IMR-90 (cell line): Measurements from ENCODE around the gene ESPL1. TPM values are rescaled to one million over a fixed set of nuclear protein-coding genes. Genes with fewer than 3 reads are reported as not detected.

Source experiments
- ATAC-seq: fragments of 200-7000 bp; cut with Tn5 transposase; 2 replicates; pipeline ENCODE4 v1.9.1; 2020; ENCODE audit warnings: low read depth, mild to moderate bottlenecking, moderate library complexity
- BruUV-seq: library from RNA; stranded (reverse); fragments of 400-500 nt; replicated peaks from 2 replicates; lab custom pipeline; 2021; lab: Mats Ljungman, UMichigan
- CTCF ChIA-PET: fragments of 300-600 bp; formaldehyde crosslinking; extraction: SDS; loops from one replicate; lab custom pipeline; 2021; ENCODE audit warnings: antibody characterized with exemption; lab: Yijun Ruan, JAX
- POLR2A ChIA-PET: fragments of 300-600 bp; sonication (Branson Sonifier 250); formaldehyde crosslinking; loops from one replicate; lab custom pipeline; 2022; ENCODE audit warnings: antibody characterized with exemption; ENCODE audit not compliant: unreplicated experiment; lab: Charles Lee
- DNase-seq: peaks from one replicate; pipeline ENCODE4 v3.0.0; 2013
- H2AFZ ChIP-seq: replicated peaks from 2 replicates; pipeline ENCODE3; 2013; ENCODE audit warnings: low read length, mild to moderate bottlenecking; ENCODE audit not compliant: poor library complexity
- H2AK5ac ChIP-seq: 2 replicates; pipeline ENCODE4 v1.6.1; 2013; ENCODE audit warnings: low read depth, low read length, inconsistent platforms
- H2AK9ac ChIP-seq: replicated peaks from 2 replicates; pipeline ENCODE3; 2013; ENCODE audit warnings: mild to moderate bottlenecking, low read depth, low read length, moderate library complexity; ENCODE audit not compliant: poor library complexity
- H2BK120ac ChIP-seq: 2 replicates; pipeline ENCODE4 v1.6.1; 2013; ENCODE audit warnings: low read depth, low read length, inconsistent platforms
- H2BK15ac ChIP-seq: 3 replicates; pipeline ENCODE4 v1.6.1; 2013; ENCODE audit warnings: low read depth, low read length, inconsistent platforms
- H2BK20ac ChIP-seq: 2 replicates; pipeline ENCODE4 v1.6.1; 2013; ENCODE audit warnings: low read depth, mild to moderate bottlenecking, inconsistent platforms, low read length, moderate library complexity
- H2BK5ac ChIP-seq: 2 replicates; pipeline ENCODE4 v1.6.1; 2013; ENCODE audit warnings: mild to moderate bottlenecking, low read depth, low read length, inconsistent platforms; ENCODE audit not compliant: poor library complexity, severe bottlenecking
- H3K14ac ChIP-seq: replicated peaks from 2 replicates; pipeline ENCODE4 v1.6.1; 2013; ENCODE audit warnings: low read depth, low read length, inconsistent platforms
- H3K18ac ChIP-seq: 2 replicates; pipeline ENCODE4 v1.6.1; 2013; ENCODE audit warnings: low read depth, low read length, control low read depth
- H3K23ac ChIP-seq: 2 replicates; pipeline ENCODE4 v1.6.1; 2013; ENCODE audit warnings: low read depth, low read length, inconsistent platforms
- H3K27ac ChIP-seq: 2 replicates; pipeline ENCODE4 v1.5.1; 2013; ENCODE audit warnings: mild to moderate bottlenecking, control low read depth, low read length; ENCODE audit not compliant: insufficient read depth
- H3K27me3 ChIP-seq: 2 replicates; pipeline ENCODE4 v1.6.1; 2013; ENCODE audit warnings: low read length; ENCODE audit not compliant: control insufficient read depth, insufficient read depth
- H3K36me3 ChIP-seq: 2 replicates; pipeline ENCODE4 v1.6.1; 2013; ENCODE audit warnings: low read length, mixed read lengths; ENCODE audit not compliant: control insufficient read depth, insufficient read depth
- H3K4ac ChIP-seq: 2 replicates; pipeline ENCODE4 v1.6.1; 2013; ENCODE audit warnings: low read depth, low read length, inconsistent platforms
- H3K4me1 ChIP-seq: 2 replicates; pipeline ENCODE4 v1.6.1; 2013; ENCODE audit warnings: low read length, mixed read lengths; ENCODE audit not compliant: control insufficient read depth, insufficient read depth
- H3K4me2 ChIP-seq: 2 replicates; pipeline ENCODE4 v1.6.1; 2013; ENCODE audit warnings: low read depth, mild to moderate bottlenecking, control low read depth, low read length, moderate library complexity
- H3K4me3 ChIP-seq: 2 replicates; pipeline ENCODE4 v1.5.1; 2013; ENCODE audit warnings: low read depth, mild to moderate bottlenecking, control low read depth, low read length, moderate library complexity; ENCODE audit not compliant: insufficient read depth
- H3K56ac ChIP-seq: 2 replicates; pipeline ENCODE4 v1.6.1; 2013; ENCODE audit warnings: low read length, inconsistent platforms; ENCODE audit not compliant: insufficient read depth; ENCODE audit errors: extremely low read depth
- H3K79me1 ChIP-seq, 2 experiments: 2 replicates each; pipeline ENCODE4 v1.6.1; 2013; ENCODE audit warnings: low read length in 2 of 2, inconsistent platforms in 1 of 2, low read depth in 1 of 2
- H3K9ac ChIP-seq: 2 replicates; pipeline ENCODE4 v1.6.1; 2013; ENCODE audit warnings: low read depth, low read length, control low read depth
- H3K9me1 ChIP-seq: 2 replicates; pipeline ENCODE4 v1.6.1; 2013; ENCODE audit warnings: low read length, inconsistent platforms; ENCODE audit not compliant: insufficient read depth
- H3K9me3 ChIP-seq: 2 replicates; pipeline ENCODE4 v1.6.1; 2013; ENCODE audit warnings: low read length; ENCODE audit not compliant: control insufficient read depth, insufficient read depth
- H4K20me1 ChIP-seq: 2 replicates; pipeline ENCODE4 v1.6.1; 2013; ENCODE audit warnings: low read length, inconsistent platforms; ENCODE audit not compliant: insufficient read depth
- H4K5ac ChIP-seq: 2 replicates; pipeline ENCODE4 v1.6.1; 2013; ENCODE audit warnings: mild to moderate bottlenecking, low read depth, low read length, control low read depth
- H4K8ac ChIP-seq, 2 experiments: 2 replicates each; pipeline ENCODE4 v1.6.1; 2013; ENCODE audit warnings: low read depth in 2 of 2, low read length in 2 of 2, control low read depth in 1 of 2, inconsistent platforms in 1 of 2
- H4K91ac ChIP-seq: 2 replicates; pipeline ENCODE4 v1.6.1; 2013; ENCODE audit warnings: low read depth, low read length, inconsistent platforms; ENCODE audit not compliant: insufficient read depth
- BHLHE40 ChIP-seq: fragments of 150-350 bp; IDR thresholded peaks from 2 replicates; pipeline ENCODE4 v1.6.1; 2016; ENCODE audit warnings: mild to moderate bottlenecking, low read depth, low read length
- CEBPB ChIP-seq: IDR thresholded peaks from 2 replicates; pipeline ENCODE4 v1.6.1; 2012; ENCODE audit warnings: low read depth, low read length, improper control_type of control experiment
- CHD1 ChIP-seq: IDR thresholded peaks from 2 replicates; pipeline ENCODE4 v1.6.1; 2012; ENCODE audit warnings: low read depth, low read length, improper control_type of control experiment
- FOS ChIP-seq: fragments of 150-350 bp; IDR thresholded peaks from 2 replicates; pipeline ENCODE4 v1.6.1; 2016; ENCODE audit warnings: low read depth, low read length
- MAFK ChIP-seq: IDR thresholded peaks from 2 replicates; pipeline ENCODE4 v1.6.1; 2012; ENCODE audit warnings: low read depth, low read length, improper control_type of control experiment
- MAZ ChIP-seq: IDR thresholded peaks from 2 replicates; pipeline ENCODE4 v1.6.1; 2012; ENCODE audit warnings: low read depth, mild to moderate bottlenecking, low read length, improper control_type of control experiment, moderate library complexity, borderline replicate concordance
- MXI1 ChIP-seq: IDR thresholded peaks from 2 replicates; pipeline ENCODE4 v1.6.1; 2012; ENCODE audit warnings: low read depth, mild to moderate bottlenecking, low read length, moderate library complexity, borderline replicate concordance
- NFE2L2 ChIP-seq: fragments of 150-350 bp; IDR thresholded peaks from 2 replicates; pipeline ENCODE4 v1.6.1; 2016; ENCODE audit warnings: low read depth, mild to moderate bottlenecking, low read length
- POLR2A ChIP-seq: IDR thresholded peaks from 2 replicates; pipeline ENCODE4 v1.6.1; 2012; ENCODE audit warnings: mild to moderate bottlenecking, low read depth, low read length
- RAD21 ChIP-seq: IDR thresholded peaks from 2 replicates; pipeline ENCODE4 v1.6.1; 2012; ENCODE audit warnings: low read length, improper control_type of control experiment
- RCOR1 ChIP-seq: IDR thresholded peaks from 2 replicates; pipeline ENCODE4 v1.6.1; 2012; ENCODE audit warnings: mild to moderate bottlenecking, low read length, improper control_type of control experiment; ENCODE audit not compliant: insufficient replicate concordance
- RFX5 ChIP-seq: IDR thresholded peaks from 2 replicates; pipeline ENCODE4 v1.8.0; 2012; ENCODE audit warnings: low read depth, mild to moderate bottlenecking, low read length, moderate library complexity
- SMC3 ChIP-seq: fragments of 150-350 bp; IDR thresholded peaks from 2 replicates; pipeline ENCODE4 v1.6.1; 2016; ENCODE audit warnings: low read depth, mild to moderate bottlenecking, antibody characterized with exemption, low read length, moderate library complexity
- WGBS, 2 experiments: methylation state at CpG; one replicate each; pipeline versions ENCODE4 v1.1.5 to v1.1.7; 2013; ENCODE audit warnings: missing lambda C conversion rate in 2 of 2; ENCODE audit not compliant: insufficient read length in 1 of 2; ENCODE audit errors: extremely low coverage in 2 of 2; 5-methylcytosine and 5-hydroxymethylcytosine counted together
- dilution Hi-C: fragments of 300-500 bp; cut with HindIII; formaldehyde crosslinking; loops from one replicate; pipeline ENCODE4 v1.14.3; 2018; ENCODE audit warnings: low sequenced_read_pairs; ENCODE audit not compliant: unreplicated experiment
- in situ Hi-C: fragments of 300-500 bp; cut with MboI; formaldehyde crosslinking; loops from 3 replicates; pipeline ENCODE4 v1.14.3; 2019; ENCODE audit warnings: low sequenced_read_pairs, inconsistent platforms, mixed read lengths
- intact Hi-C: fragments of 100-400 bp; cut with micrococcal nuclease; formaldehyde crosslinking; loops from 2 replicates; pipeline ENCODE4 v1.10.0; 2022
- polyA plus RNA-seq, 3 experiments: library from polyadenylated mRNA; depleted of rRNA; stranded (reverse); fragments of >200 nt; gene quantifications; 2 replicates each; pipeline ENCODE4 v1.2.3, GENCODE V29; 2012; ENCODE audit warnings: low replicate concordance in 1 of 3
- total RNA-seq: library from RNA; depleted of rRNA; stranded (reverse); fragments of >200 nt; gene quantifications from 2 replicates; pipeline ENCODE4 v1.2.3, GENCODE V29; 2012
- TF ChIP-seq, protein P1 (sequence below): fragments of 150-350 bp; IDR thresholded peaks from 2 replicates; pipeline ENCODE4 v1.6.1; 2017; ENCODE audit warnings: mild to moderate bottlenecking, antibody characterized with exemption, low read length, low read depth
- TF ChIP-seq, protein P2 (sequence below): fragments of 150-350 bp; IDR thresholded peaks from 2 replicates; pipeline ENCODE4 v1.6.1; 2016; ENCODE audit warnings: low read depth, mild to moderate bottlenecking, low read length, moderate library complexity, borderline replicate concordance
- TF ChIP-seq, protein P3 (sequence below): conservative IDR thresholded peaks from 2 replicates; pipeline ENCODE4 v1.5.1; 2012; ENCODE audit warnings: mild to moderate bottlenecking, low read depth, low read length, improper control_type of control experiment

Gene ESPL1
- total and polyA plus RNA-seq, 2 of the 4 experiments (the other 2 are of a cell fraction) = 6.5 to 9.2 TPM

DNA sequence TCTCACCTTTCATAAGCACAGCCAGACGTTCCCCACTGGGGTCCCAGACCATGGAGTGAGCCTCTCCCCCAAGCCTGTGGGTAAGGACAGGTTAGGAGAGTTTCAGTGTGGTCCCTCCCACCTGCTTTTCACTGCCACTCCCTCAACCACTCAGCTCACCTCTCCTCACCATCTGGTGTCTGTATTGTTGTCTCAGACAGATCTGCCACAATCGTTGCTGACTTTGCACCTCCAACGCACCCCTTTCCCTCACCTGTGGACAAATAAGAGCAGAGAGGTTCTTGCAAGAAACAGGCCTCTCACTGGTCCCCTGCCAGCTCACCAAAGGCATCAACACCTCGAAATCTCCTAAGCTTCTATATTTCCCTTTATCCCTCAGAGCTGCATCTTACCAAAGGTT, 40.2 kb downstream of the ESPL1 start:
- no TSS peak for BruUV-seq
- H4K91ac ChIP-seq = no peak overlapping the region

More for the DNA sequence above, 40.2 kb downstream of the ESPL1 start:
- no peak overlapping the region for H3K23ac ChIP-seq
- no peak overlapping the region for H2AK9ac ChIP-seq
- no peak overlapping the region for H3K4me3 ChIP-seq
- no peaks in the 10 kb centered on the region; the same call in 1 of the 2 replicates for H4K20me1 ChIP-seq
- H3K4me1 ChIP-seq = no peaks in the 10 kb centered on the region
- no peak overlapping the region for H3K14ac ChIP-seq
- intact Hi-C loops (loop anchor here (1.0 kb wide), 1 partner anchor 12 kb away; no protein-coding TSS in a partner anchor), dilution Hi-C loops (no loop called here), in situ Hi-C loops (no loop called here)
- no peak for ATAC-seq
- peaks cover 0 to 19% of the 10 kb centered on the region in 2 experiments; a peak in 2 of 4 replicates for H3K79me1 ChIP-seq
- no peak overlapping the region for H3K27ac ChIP-seq
- 0 out of 2 replicates have a peak, but pooled peaks cover 2% of the 10 kb centered on the region for H3K9me1 ChIP-seq
- H2BK5ac ChIP-seq = no peak overlapping the region
- H2BK15ac ChIP-seq = no peak overlapping the region
- H3K9ac ChIP-seq = no peak overlapping the region
- no peak overlapping the region for H3K18ac ChIP-seq
- no peaks in the 10 kb centered on the region for H3K27me3 ChIP-seq
- CTCF ChIA-PET = interaction anchor here (1.4 kb wide), 1 partner anchor 13 kb away, joined by 5 read pairs; the partner anchor contains the start of gene AAAS
- no peak overlapping the region for H3K56ac ChIP-seq
- H3K36me3 ChIP-seq = peaks cover 51% of the 10 kb centered on the region
- H2BK120ac ChIP-seq = no peak overlapping the region
- no peak overlapping the region for H2AK5ac ChIP-seq
- no peak overlapping the region for H3K4me2 ChIP-seq
- TF ChIP-seq, protein P1, sequence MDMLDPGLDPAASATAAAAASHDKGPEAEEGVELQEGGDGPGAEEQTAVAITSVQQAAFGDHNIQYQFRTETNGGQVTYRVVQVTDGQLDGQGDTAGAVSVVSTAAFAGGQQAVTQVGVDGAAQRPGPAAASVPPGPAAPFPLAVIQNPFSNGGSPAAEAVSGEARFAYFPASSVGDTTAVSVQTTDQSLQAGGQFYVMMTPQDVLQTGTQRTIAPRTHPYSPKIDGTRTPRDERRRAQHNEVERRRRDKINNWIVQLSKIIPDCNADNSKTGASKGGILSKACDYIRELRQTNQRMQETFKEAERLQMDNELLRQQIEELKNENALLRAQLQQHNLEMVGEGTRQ = no peak
- no peak for TF ChIP-seq CEBPB
- no peak for TF ChIP-seq NFE2L2
- no peak for TF ChIP-seq POLR2A
- no peak for TF ChIP-seq RAD21
- no peak for TF ChIP-seq MAFK
- no peak for TF ChIP-seq MXI1
- TF ChIP-seq, protein P2, sequence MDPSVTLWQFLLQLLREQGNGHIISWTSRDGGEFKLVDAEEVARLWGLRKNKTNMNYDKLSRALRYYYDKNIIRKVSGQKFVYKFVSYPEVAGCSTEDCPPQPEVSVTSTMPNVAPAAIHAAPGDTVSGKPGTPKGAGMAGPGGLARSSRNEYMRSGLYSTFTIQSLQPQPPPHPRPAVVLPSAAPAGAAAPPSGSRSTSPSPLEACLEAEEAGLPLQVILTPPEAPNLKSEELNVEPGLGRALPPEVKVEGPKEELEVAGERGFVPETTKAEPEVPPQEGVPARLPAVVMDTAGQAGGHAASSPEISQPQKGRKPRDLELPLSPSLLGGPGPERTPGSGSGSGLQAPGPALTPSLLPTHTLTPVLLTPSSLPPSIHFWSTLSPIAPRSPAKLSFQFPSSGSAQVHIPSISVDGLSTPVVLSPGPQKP = no peak
- TF ChIP-seq FOS = no peak
- TF ChIP-seq SMC3 = no peak
- no peak for TF ChIP-seq CHD1
- no peak for TF ChIP-seq MAZ
- no peak for TF ChIP-seq RFX5
- no peak for TF ChIP-seq RCOR1
- TF ChIP-seq BHLHE40 = no peak
- TF ChIP-seq, protein P3, sequence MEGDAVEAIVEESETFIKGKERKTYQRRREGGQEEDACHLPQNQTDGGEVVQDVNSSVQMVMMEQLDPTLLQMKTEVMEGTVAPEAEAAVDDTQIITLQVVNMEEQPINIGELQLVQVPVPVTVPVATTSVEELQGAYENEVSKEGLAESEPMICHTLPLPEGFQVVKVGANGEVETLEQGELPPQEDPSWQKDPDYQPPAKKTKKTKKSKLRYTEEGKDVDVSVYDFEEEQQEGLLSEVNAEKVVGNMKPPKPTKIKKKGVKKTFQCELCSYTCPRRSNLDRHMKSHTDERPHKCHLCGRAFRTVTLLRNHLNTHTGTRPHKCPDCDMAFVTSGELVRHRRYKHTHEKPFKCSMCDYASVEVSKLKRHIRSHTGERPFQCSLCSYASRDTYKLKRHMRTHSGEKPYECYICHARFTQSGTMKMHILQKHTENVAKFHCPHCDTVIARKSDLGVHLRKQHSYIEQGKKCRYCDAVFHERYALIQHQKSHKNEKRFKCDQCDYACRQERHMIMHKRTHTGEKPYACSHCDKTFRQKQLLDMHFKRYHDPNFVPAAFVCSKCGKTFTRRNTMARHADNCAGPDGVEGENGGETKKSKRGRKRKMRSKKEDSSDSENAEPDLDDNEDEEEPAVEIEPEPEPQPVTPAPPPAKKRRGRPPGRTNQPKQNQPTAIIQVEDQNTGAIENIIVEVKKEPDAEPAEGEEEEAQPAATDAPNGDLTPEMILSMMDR = no peak
- no peak for DNase-seq
- POLR2A ChIA-PET = no interaction called here
- WGBS, 2 experiments = no CpG with 5 or more reads among the region's 4 CpGs
- no peak overlapping the region for H3K4ac ChIP-seq
- no peak overlapping the region for H4K5ac ChIP-seq
- H3K9me3 ChIP-seq = no peaks in the 10 kb centered on the region
- H2AFZ ChIP-seq = no peak overlapping the region
- no peak overlapping the region for H4K8ac ChIP-seq
- no peak overlapping the region for H2BK20ac ChIP-seq
